Measurements from ENCODE around the gene SNTA1.
"Not testable (repeated sequence)": the region's sequence is repeated elsewhere in the genome, so short reads cannot be mapped to it uniquely, and the experiment has no call there.

Gene SNTA1

DNA sequence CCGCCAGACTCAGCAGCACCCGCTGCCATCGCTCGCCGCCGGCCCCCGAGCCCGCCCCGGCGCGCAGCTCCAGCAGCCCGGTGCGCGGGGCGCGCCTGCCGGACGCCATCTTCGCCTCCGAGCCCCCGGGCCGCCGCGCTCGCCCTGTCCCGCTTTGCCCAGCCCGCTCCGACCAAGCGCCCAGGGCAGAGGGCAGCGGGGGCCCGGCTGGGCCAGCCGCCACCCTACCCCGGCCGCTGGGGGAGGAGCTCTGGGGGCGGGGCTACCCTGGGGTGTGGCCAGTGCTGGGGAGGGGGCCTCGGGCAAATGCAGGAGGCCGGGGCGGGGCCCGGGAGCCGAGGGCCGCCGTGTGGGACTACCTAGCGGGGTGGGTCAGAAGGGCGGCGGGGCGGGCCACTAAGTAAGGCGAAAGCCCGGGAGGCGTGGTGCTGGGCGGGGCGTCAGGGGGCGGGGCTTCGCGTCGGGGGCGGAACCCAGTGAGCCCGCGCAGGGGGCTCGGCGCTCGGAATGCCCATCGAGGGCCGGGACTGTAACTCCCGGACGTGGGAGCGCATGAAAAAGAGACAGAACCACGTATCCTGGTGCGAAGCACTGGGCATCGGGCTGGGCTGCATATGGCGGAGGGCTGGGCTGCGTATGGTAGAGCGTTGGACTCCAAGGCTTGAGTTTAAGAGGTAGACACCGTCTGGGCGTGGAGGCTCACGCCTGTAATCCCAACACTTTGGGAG, at the start of gene SNTA1:
Gene SNTA1 (minus strand): TSS at position 252 of the 728 bp plus-strand sequence. CDS start 143 bp downstream, at position 109.
- H3K36me3 ChIP-seq (ENCODE audit: insufficient read depth, low read depth, low read length) = no peaks in the 10 kb centered on the region
- H3K9me3 ChIP-seq (ENCODE audit: insufficient read depth, low read depth, low read length) = no peaks in the 10 kb centered on the region
- H3K4me3 ChIP-seq (ENCODE audit: low read length) = peak within 1 kb of the TSS; percentile 83
- H3K27ac ChIP-seq (ENCODE audit: low read length) = no peak within 1 kb of the TSS
- H3K4me1 ChIP-seq (ENCODE audit: insufficient read depth, low read length) = peaks cover 4% of the 10 kb centered on the region; the same call in 1 of the 2 replicates
- H3K27me3 ChIP-seq (ENCODE audit: insufficient read depth, low read length) = peaks cover 28% of the 10 kb centered on the region
- peak within 1 kb of the TSS; percentile 53; the same call in 1 of the 2 replicates for H3K9ac ChIP-seq (ENCODE audit: low read depth, low read length)

DNA sequence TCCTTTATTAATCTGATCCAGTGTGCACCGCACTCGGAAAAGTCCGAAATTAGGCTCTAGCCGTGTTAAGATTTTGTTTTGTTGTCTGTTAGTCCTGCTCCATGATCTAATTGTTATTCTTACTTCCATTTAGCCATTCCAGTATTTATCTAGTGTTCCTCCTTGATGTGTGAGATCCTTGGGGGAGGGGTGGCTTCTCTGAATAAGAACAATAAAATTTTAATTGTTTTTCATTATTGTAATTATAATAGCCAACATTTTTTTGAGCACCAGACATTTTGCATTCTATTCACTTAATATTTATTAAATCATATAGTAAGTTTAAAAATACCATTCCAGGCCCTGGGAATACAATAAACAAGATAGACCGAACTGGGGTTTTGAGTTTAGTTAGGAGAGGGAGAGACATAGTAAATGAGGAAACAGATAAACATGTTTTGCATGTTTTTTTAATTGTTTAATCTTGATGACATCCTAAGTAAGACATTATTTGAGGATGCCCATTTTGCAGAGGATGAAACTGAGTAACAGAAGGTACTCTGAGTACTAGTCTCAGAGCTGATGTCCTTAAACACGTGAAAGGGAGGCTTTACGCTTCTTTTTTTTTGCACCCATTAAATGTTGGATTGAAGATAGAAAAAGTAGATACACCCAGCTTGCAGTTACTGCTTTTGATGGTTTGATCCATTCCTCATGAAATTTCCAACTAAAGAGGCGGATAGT, 47.5 kb upstream of the SNTA1 start:
- peak overlapping the region; percentile 71; the same call in 1 of the 2 replicates for H3K9ac ChIP-seq (ENCODE audit: low read depth, low read length)
- no peak overlapping the region for H3K27ac ChIP-seq (ENCODE audit: low read length)
- H3K27me3 ChIP-seq (ENCODE audit: insufficient read depth, low read length) = no peaks in the 10 kb centered on the region
- H3K4me3 ChIP-seq (ENCODE audit: low read length) = peak overlapping the region; percentile 84
- peaks cover 4% of the 10 kb centered on the region for H3K4me1 ChIP-seq (ENCODE audit: insufficient read depth, low read length)
- no peaks in the 10 kb centered on the region for H3K9me3 ChIP-seq (ENCODE audit: insufficient read depth, low read depth, low read length)
- H3K36me3 ChIP-seq (ENCODE audit: insufficient read depth, low read depth, low read length) = no peaks in the 10 kb centered on the region

DNA sequence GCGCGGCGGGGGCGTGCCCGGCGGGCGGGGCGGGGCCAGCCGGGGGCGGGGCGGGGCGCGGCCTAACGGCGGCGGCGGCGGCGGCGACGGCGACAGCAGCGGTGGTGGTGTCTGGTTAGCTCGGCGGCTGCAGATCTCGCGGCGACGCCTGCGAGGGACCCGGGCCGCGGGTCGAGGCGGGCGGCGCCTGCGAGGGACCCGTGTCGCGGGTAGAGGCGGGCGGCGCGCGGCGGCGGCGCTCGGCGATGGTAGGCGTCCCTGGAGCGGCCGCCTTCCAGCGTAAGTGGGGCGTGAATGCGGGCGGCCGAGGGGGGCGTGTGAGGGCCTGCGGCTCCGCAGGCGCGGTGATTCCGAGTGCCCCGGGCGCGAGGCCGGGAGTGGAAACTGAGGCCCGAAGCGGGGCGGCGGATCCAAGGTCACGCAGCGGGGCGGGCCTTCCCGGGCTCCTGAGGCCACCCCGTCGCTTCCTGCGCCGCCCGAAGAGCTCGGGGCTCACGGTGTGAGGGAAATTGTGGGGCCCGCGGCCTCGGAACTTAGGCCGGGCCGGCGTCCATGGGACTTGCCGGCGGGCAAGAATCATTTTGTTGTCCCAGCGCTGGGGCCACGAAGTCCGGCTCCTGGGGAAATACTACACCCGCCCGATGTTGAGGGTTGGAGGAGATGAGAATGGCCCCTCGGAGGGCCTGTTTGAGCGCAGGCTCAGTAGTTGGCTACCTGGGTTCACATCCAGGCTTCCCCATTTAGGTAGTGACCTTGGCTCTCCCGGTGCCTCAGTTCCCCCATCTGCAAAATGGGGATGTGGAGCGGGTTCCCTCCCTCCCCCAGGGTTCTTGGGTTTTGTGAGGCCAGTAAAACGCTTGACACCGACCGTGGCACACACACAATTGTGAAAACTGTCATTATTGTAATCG, 46.7 kb upstream of the SNTA1 start, which contains the start of gene CBFA2T2:
Gene CBFA2T2 (plus strand): TSS at position 74 of the 911 bp plus-strand sequence. CDS start 172 bp downstream, at position 246.
- Histone ChIP-seq H3K27me3 (ENCODE audit: insufficient read depth, low read length) (no peaks in the 10 kb centered on the region), H3K9me3 (ENCODE audit: insufficient read depth, low read depth, low read length) (no peaks in the 10 kb centered on the region), H3K4me3 (ENCODE audit: low read length) (peak within 1 kb of the TSS; percentile 84), H3K9ac (ENCODE audit: low read depth, low read length) (peak within 1 kb of the TSS; percentile 80; the same call in 1 of the 2 replicates), H3K4me1 (ENCODE audit: insufficient read depth, low read length) (peaks cover 4% of the 10 kb centered on the region), H3K27ac (ENCODE audit: low read length) (no peak within 1 kb of the TSS), H3K36me3 (ENCODE audit: insufficient read depth, low read depth, low read length) (no peaks in the 10 kb centered on the region)

GRCh38 chr20:33489495-33490022, 46.0 kb upstream of the SNTA1 start:
- H3K27ac ChIP-seq (ENCODE audit: low read length) = no peak overlapping the region
- H3K9me3 ChIP-seq (ENCODE audit: insufficient read depth, low read depth, low read length) = no peaks in the 10 kb centered on the region
- H3K4me3 ChIP-seq (ENCODE audit: low read length) = peak overlapping the region; percentile 80
- no peaks in the 10 kb centered on the region for H3K27me3 ChIP-seq (ENCODE audit: insufficient read depth, low read length)
- peak overlapping the region; percentile 80; the same call in 1 of the 2 replicates for H3K9ac ChIP-seq (ENCODE audit: low read depth, low read length)
- no peaks in the 10 kb centered on the region for H3K36me3 ChIP-seq (ENCODE audit: insufficient read depth, low read depth, low read length)
- peaks cover 4% of the 10 kb centered on the region for H3K4me1 ChIP-seq (ENCODE audit: insufficient read depth, low read length)

DNA sequence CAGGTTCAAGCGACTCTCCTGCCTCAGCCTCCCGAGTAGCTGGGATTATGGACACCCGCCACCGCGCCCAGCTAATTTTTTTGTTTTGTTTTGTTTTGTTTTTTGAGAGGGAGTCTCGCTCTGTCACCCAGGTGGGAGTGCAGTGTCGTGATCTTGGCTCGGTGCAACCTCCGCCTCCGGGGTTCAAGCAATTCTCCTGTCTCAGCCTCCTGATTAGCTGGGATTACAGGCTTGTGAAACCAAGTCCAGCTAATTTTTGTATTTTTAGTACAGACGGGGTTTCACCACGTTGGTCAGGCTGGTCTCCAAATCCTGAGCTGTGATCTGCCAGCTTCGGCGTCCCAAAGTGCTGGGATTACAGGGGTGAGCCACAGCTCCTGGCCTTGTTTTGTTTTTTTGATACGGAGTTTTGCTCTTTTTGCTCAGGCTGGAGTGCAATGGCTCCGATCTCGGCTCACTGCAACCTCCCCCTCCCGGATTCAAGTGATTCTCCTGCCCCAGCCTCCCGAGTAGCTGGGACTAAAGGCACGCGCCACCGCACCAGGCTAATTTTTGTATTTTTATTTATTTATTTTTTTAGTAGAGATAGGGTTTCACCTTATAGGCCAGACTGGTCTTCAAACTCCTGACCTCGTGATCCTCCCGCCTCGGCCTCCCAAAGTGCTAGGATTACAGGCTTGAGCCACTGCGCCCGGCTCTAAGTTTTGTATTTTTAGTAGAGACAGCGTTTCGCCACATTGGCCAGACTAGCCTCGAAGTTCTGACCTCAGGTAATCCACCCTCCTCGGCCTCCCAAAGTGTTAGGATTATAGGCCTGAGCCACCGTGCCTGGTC, 45.3 kb upstream of the SNTA1 start:
- not testable (repeated sequence) for H3K27ac ChIP-seq (ENCODE audit: low read length); H3K27me3 ChIP-seq (ENCODE audit: insufficient read depth, low read length); H3K4me1 ChIP-seq (ENCODE audit: insufficient read depth, low read length); H3K36me3 ChIP-seq (ENCODE audit: insufficient read depth, low read depth, low read length); H3K9ac ChIP-seq (ENCODE audit: low read depth, low read length); H3K9me3 ChIP-seq (ENCODE audit: insufficient read depth, low read depth, low read length)
- H3K4me3 ChIP-seq (ENCODE audit: low read length) = peak overlapping the region; percentile 80; the same call in 1 of the 2 replicates

- H3K27me3 ChIP-seq (ENCODE audit: insufficient read depth, low read length) = no peaks in the 10 kb centered on the region
- no peaks in the 10 kb centered on the region for H3K9me3 ChIP-seq (ENCODE audit: insufficient read depth, low read depth, low read length)
- no peaks in the 10 kb centered on the region for H3K36me3 ChIP-seq (ENCODE audit: insufficient read depth, low read depth, low read length)
- no peak overlapping the region for H3K4me3 ChIP-seq (ENCODE audit: low read length)
- H3K9ac ChIP-seq (ENCODE audit: low read depth, low read length) = no peak overlapping the region
- H3K27ac ChIP-seq (ENCODE audit: low read length) = no peak overlapping the region
- peaks cover 4% of the 10 kb centered on the region for H3K4me1 ChIP-seq (ENCODE audit: insufficient read depth, low read length)
These were observed 44.6 kb upstream of the SNTA1 start for GRCh38 chr20:33488201-33488600.

DNA sequence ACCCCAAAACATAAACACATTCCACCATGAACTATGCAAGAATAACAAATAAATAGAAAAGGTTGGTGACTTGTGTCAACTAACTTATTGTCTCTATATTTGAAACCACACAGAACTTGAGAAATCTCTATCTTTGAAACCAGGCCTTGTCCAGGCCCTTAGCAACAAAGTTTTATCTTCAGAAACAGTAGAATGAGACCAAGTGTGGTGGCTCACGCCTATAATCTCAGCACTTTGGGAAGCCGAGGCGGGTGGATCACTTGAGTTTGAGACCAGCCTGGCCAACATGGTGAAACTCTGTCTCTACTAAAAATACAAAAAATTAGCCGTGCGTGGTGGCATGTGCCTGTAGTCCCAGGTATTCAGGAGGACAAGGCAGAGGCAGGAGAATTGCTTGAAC, 39.6 kb upstream of the SNTA1 start:
- not testable (repeated sequence) for H3K9me3 ChIP-seq (ENCODE audit: insufficient read depth, low read depth, low read length)

GRCh38 chr20:33482581-33482980, 39.0 kb upstream of the SNTA1 start:
- Histone ChIP-seq H3K27ac (ENCODE audit: low read length) (no peak overlapping the region), H3K9ac (ENCODE audit: low read depth, low read length) (no peak overlapping the region), H3K27me3 (ENCODE audit: insufficient read depth, low read length) (no peaks in the 10 kb centered on the region), H3K4me1 (ENCODE audit: insufficient read depth, low read length) (no peaks in the 10 kb centered on the region), H3K9me3 (ENCODE audit: insufficient read depth, low read depth, low read length) (no peaks in the 10 kb centered on the region), H3K36me3 (ENCODE audit: insufficient read depth, low read depth, low read length) (no peaks in the 10 kb centered on the region), H3K4me3 (ENCODE audit: low read length) (no peak overlapping the region)

More for the DNA sequence above, 39.6 kb upstream of the SNTA1 start:
- H3K4me3 ChIP-seq (ENCODE audit: low read length); H3K27me3 ChIP-seq (ENCODE audit: insufficient read depth, low read length); H3K27ac ChIP-seq (ENCODE audit: low read length); H3K36me3 ChIP-seq (ENCODE audit: insufficient read depth, low read depth, low read length); H3K9ac ChIP-seq (ENCODE audit: low read depth, low read length); H3K4me1 ChIP-seq (ENCODE audit: insufficient read depth, low read length): not testable (repeated sequence)

GRCh38 chr20:33481431-33481941, 37.9 kb upstream of the SNTA1 start:
- no peak overlapping the region for H3K9ac ChIP-seq (ENCODE audit: low read depth, low read length)
- no peak overlapping the region for H3K27ac ChIP-seq (ENCODE audit: low read length)
- H3K27me3 ChIP-seq (ENCODE audit: insufficient read depth, low read length) = no peaks in the 10 kb centered on the region
- no peaks in the 10 kb centered on the region for H3K9me3 ChIP-seq (ENCODE audit: insufficient read depth, low read depth, low read length)
- H3K4me1 ChIP-seq (ENCODE audit: insufficient read depth, low read length) = peaks cover 5% of the 10 kb centered on the region; the same call in 1 of the 2 replicates
- no peaks in the 10 kb centered on the region for H3K36me3 ChIP-seq (ENCODE audit: insufficient read depth, low read depth, low read length)
- H3K4me3 ChIP-seq (ENCODE audit: low read length) = no peak overlapping the region

GRCh38 chr20:33480048-33480447, 36.5 kb upstream of the SNTA1 start:
- no peaks in the 10 kb centered on the region for H3K36me3 ChIP-seq (ENCODE audit: insufficient read depth, low read depth, low read length)
- no peaks in the 10 kb centered on the region for H3K9me3 ChIP-seq (ENCODE audit: insufficient read depth, low read depth, low read length)
- H3K4me1 ChIP-seq (ENCODE audit: insufficient read depth, low read length) = peaks cover 13% of the 10 kb centered on the region
- no peak overlapping the region for H3K27ac ChIP-seq (ENCODE audit: low read length)
- no peak overlapping the region for H3K9ac ChIP-seq (ENCODE audit: low read depth, low read length)
- H3K27me3 ChIP-seq (ENCODE audit: insufficient read depth, low read length) = no peaks in the 10 kb centered on the region
- no peak overlapping the region for H3K4me3 ChIP-seq (ENCODE audit: low read length)
